Mesendoderm (in vitro differentiated cells): ENCODE results near the gene ABCA5.
"Not testable (repeated sequence)": the region's sequence is repeated elsewhere in the genome, so short reads cannot be mapped to it uniquely, and the experiment has no call there.

Experiments used
- DNase-seq: peaks from one replicate; pipeline ENCODE4 v3.0.0; 2013
- H2AK5ac ChIP-seq: 2 replicates; pipeline ENCODE4 v1.6.1; 2013; ENCODE audit warnings: low read length, inconsistent platforms
- H2BK120ac ChIP-seq: 2 replicates; pipeline ENCODE4 v1.6.1; 2013; ENCODE audit warnings: low read depth, mild to moderate bottlenecking, low read length, moderate library complexity, mixed read lengths
- H2BK15ac ChIP-seq: replicated peaks from 2 replicates; pipeline ENCODE4 v1.6.1; 2013; ENCODE audit warnings: low read depth, mild to moderate bottlenecking, moderate library complexity
- H2BK5ac ChIP-seq: 2 replicates; pipeline ENCODE4 v1.6.1; 2013; ENCODE audit warnings: low read length, inconsistent platforms
- H3K18ac ChIP-seq: 2 replicates; pipeline ENCODE4 v1.6.1; 2013; ENCODE audit warnings: mild to moderate bottlenecking, low read length, mixed read lengths
- H3K23ac ChIP-seq: one replicate; pipeline ENCODE4 v1.6.1; 2013; ENCODE audit warnings: low read length
- H3K27ac ChIP-seq: 2 replicates; pipeline ENCODE4 v1.5.1; 2013; ENCODE audit warnings: low read depth, mild to moderate bottlenecking, inconsistent platforms, low read length, moderate library complexity
- H3K27me3 ChIP-seq: 2 replicates; pipeline ENCODE4 v1.6.1; 2013; ENCODE audit warnings: low read length, control low read depth, mild to moderate bottlenecking, inconsistent platforms; ENCODE audit not compliant: insufficient read depth, poor library complexity
- H3K36me3 ChIP-seq: 2 replicates; pipeline ENCODE4 v1.6.1; 2013; ENCODE audit warnings: low read length, inconsistent platforms; ENCODE audit not compliant: control insufficient read depth, insufficient read depth
- H3K4ac ChIP-seq: one replicate; pipeline ENCODE4 v1.6.1; 2013; ENCODE audit warnings: low read depth, mild to moderate bottlenecking, low read length, moderate library complexity
- H3K4me1 ChIP-seq: 2 replicates; pipeline ENCODE4 v1.6.1; 2013; ENCODE audit warnings: low read depth, low read length, inconsistent platforms; ENCODE audit not compliant: control insufficient read depth
- H3K4me2 ChIP-seq: 2 replicates; pipeline ENCODE4 v1.6.1; 2013; ENCODE audit warnings: low read length
- H3K4me3 ChIP-seq: 2 replicates; pipeline ENCODE4 v1.5.1; 2013; ENCODE audit warnings: mild to moderate bottlenecking, low read length
- H3K56ac ChIP-seq: one replicate; pipeline ENCODE4 v1.6.1; 2013; ENCODE audit warnings: low read length
- H3K79me1 ChIP-seq: 2 replicates; pipeline ENCODE4 v1.6.1; 2013; ENCODE audit warnings: low read length, inconsistent platforms
- H3K79me2 ChIP-seq: 2 replicates; pipeline ENCODE4 v1.6.1; 2013; ENCODE audit warnings: mild to moderate bottlenecking, low read length; ENCODE audit not compliant: control insufficient read depth, insufficient read depth
- H3K9ac ChIP-seq: 2 replicates; pipeline ENCODE4 v1.6.1; 2013; ENCODE audit warnings: low read length, inconsistent platforms
- H4K5ac ChIP-seq: one replicate; pipeline ENCODE4 v1.6.1; 2013; ENCODE audit warnings: low read length
- H4K8ac ChIP-seq: one replicate; pipeline ENCODE4 v1.6.1; 2013; ENCODE audit warnings: low read depth, mild to moderate bottlenecking, control low read depth, low read length, moderate library complexity
- WGBS: extraction: QIAGEN DNeasy Blood & Tissue Kit; methylation state at CpG from one replicate; pipeline ENCODE4 v1.1.7; 2013; ENCODE audit warnings: low lambda C conversion rate, missing lambda C conversion rate; ENCODE audit not compliant: insufficient coverage; ENCODE audit errors: extremely low coverage; 5-methylcytosine and 5-hydroxymethylcytosine counted together

The ABCA5 gene

DNA sequence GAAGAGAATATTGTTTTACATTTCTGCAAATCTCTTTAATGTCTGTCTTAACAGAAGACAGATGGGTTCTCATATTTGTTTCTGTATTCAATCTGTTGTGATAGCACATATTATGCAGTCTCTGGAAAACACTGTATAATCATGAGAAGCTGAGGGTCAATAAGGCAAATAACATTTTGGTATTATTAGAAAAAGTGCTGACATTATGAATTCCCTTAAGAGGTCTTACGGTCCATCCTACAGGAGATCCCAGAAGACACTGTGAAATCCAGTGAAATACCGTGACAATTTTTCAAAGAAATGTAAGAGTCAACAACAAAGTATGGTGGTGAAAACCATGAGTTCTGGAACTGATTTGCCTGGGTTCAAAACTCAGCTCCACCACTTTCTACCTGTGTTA lies 42.3 kb downstream of the ABCA5 start:
- H3K36me3 ChIP-seq: no peaks in the 10 kb centered on the region
- H3K79me1 ChIP-seq: no peaks in the 10 kb centered on the region
- H4K8ac ChIP-seq: no peak overlapping the region
- no peak overlapping the region for H4K5ac ChIP-seq
- no peak overlapping the region for H3K27ac ChIP-seq
- no peak overlapping the region for H3K23ac ChIP-seq
- DNase-seq: no peak
- no CpG with 5 or more reads among the region's 2 CpGs for WGBS
- H3K4me3 ChIP-seq: no peak overlapping the region
- H2BK15ac ChIP-seq: no peak overlapping the region
- H3K18ac ChIP-seq: no peak overlapping the region
- no peaks in the 10 kb centered on the region for H3K27me3 ChIP-seq
- H2BK120ac ChIP-seq: no peak overlapping the region
- no peak overlapping the region for H3K4ac ChIP-seq
- no peak overlapping the region for H3K4me2 ChIP-seq
- no peaks in the 10 kb centered on the region for H3K4me1 ChIP-seq
- no peak overlapping the region for H2BK5ac ChIP-seq
- no peak overlapping the region for H3K56ac ChIP-seq
- no peak overlapping the region for H3K9ac ChIP-seq
- no peaks in the 10 kb centered on the region for H3K79me2 ChIP-seq
- H2AK5ac ChIP-seq: no peak overlapping the region

DNA sequence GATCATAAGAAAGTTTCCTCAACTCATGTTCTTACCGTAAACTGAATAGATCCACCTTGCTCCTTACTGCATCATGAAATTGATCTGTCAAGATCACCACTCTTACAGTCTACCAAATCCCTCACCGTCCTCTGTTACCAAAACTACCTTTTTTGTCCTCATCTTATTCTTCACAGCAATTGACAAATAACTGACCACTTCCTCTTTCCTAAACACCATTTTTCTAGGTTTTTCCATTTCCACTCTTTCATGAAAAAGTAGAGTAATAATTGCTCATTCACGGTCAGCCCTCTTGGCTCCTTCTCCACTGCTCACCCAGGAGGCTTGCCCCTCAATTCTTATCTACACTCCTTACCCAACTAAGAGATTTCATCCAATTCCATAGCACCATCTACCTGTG lies 44.9 kb downstream of the ABCA5 start:
- Histone ChIP-seq H3K23ac (no peak overlapping the region), H3K4me2 (no peak overlapping the region), H3K4me3 (no peak overlapping the region), H3K79me1 (no peaks in the 10 kb centered on the region), H3K36me3 (no peaks in the 10 kb centered on the region), H3K27me3 (no peaks in the 10 kb centered on the region), H2BK120ac (no peak overlapping the region), H3K4ac (no peak overlapping the region), H2BK15ac (no peak overlapping the region), H4K5ac (no peak overlapping the region), H2BK5ac (no peak overlapping the region), H2AK5ac (no peak overlapping the region), H3K18ac (no peak overlapping the region), H3K27ac (no peak overlapping the region), H4K8ac (no peak overlapping the region), H3K4me1 (no peaks in the 10 kb centered on the region), H3K79me2 (no peaks in the 10 kb centered on the region), H3K56ac (no peak overlapping the region), H3K9ac (no peak overlapping the region)
- DNase-seq: no peak
- no CpG with 5 or more reads among the region's 3 CpGs for WGBS

DNA sequence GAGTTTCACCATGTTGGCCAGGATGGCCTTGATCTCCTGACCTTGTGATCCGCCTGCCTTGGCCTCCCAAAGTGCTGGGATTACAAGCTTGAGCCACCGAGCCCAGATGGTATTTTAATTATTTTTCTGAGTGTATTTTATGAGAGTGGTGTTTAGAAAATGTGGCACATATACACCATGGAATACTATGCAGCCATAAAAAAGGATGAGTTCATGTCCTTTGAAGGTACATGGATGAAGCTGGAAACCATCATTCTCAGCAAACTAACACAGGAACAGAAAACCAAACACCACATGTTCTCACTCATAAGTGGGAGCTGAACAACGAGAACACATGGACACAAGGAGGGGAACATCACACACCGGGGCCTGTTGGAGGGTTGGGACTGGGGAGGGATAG lies 50.7 kb downstream of the ABCA5 start:
- not testable (repeated sequence) for H3K79me1 ChIP-seq, H4K5ac ChIP-seq, H2BK15ac ChIP-seq, H3K9ac ChIP-seq, DNase-seq, H3K4me2 ChIP-seq, H2BK5ac ChIP-seq, H4K8ac ChIP-seq, H3K56ac ChIP-seq, H3K4me3 ChIP-seq, H3K4me1 ChIP-seq, H3K27ac ChIP-seq, H3K36me3 ChIP-seq, H2BK120ac ChIP-seq, H3K4ac ChIP-seq, H3K18ac ChIP-seq, H3K79me2 ChIP-seq, H3K27me3 ChIP-seq, H3K23ac ChIP-seq, H2AK5ac ChIP-seq
- WGBS: no CpG with 5 or more reads among the region's 4 CpGs

DNA sequence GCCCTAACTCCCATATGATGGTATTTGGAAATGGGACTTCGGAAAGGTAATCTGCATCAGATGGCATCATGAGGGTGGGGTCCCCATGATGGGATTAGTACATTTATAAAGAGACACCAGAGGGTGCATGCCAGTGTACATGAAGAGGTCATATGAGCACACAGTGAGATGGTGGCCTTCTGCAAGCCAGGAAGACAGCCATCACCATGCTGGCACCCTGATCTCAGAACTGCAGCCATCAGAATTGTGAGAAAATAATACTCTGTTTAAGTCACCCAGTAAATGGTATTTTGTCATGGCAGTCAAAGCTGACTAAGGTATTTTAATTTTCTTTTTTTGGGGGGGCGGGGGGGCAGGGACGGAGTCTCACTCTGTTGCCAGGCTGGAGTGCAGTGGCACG lies 51.2 kb downstream of the ABCA5 start:
- H3K9ac ChIP-seq: no peak overlapping the region
- H3K4me3 ChIP-seq: no peak overlapping the region
- H3K4me2 ChIP-seq: no peak overlapping the region
- no peaks in the 10 kb centered on the region for H3K27me3 ChIP-seq
- H4K8ac ChIP-seq: no peak overlapping the region
- no peak overlapping the region for H2BK120ac ChIP-seq
- no peaks in the 10 kb centered on the region for H3K79me1 ChIP-seq
- H3K79me2 ChIP-seq: no peaks in the 10 kb centered on the region
- H2BK5ac ChIP-seq: no peak overlapping the region
- DNase-seq: no peak
- H3K4ac ChIP-seq: no peak overlapping the region
- no peak overlapping the region for H3K23ac ChIP-seq
- H2BK15ac ChIP-seq: no peak overlapping the region
- H3K18ac ChIP-seq: no peak overlapping the region
- no peak overlapping the region for H2AK5ac ChIP-seq
- H3K36me3 ChIP-seq: no peaks in the 10 kb centered on the region
- no peak overlapping the region for H3K27ac ChIP-seq
- no peaks in the 10 kb centered on the region for H3K4me1 ChIP-seq
- no CpG with 5 or more reads among the region's 4 CpGs for WGBS
- no peak overlapping the region for H3K56ac ChIP-seq
- no peak overlapping the region for H4K5ac ChIP-seq

DNA sequence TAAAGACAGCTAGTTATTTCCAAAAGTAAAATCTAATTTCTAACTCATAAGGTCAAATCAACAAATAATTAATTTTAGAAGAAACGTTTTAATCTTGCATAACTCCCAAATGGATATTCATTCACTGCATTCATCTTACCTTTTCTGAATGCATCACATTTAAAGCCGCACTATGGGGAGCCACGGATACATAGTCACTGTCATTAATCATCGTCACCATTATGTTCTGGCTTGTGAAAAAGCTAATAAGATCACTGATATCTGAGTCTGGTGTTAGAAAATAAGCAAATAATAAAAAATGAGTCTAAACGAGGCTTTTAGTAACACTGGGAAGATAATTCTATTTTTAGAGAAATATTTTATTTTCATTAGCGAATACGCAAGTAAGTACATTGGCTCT lies 55.9 kb downstream of the ABCA5 start:
- Histone ChIP-seq H3K18ac (no peak overlapping the region), H2BK5ac (no peak overlapping the region), H3K36me3 (no peaks in the 10 kb centered on the region), H4K5ac (no peak overlapping the region), H3K27ac (no peak overlapping the region), H3K4ac (no peak overlapping the region), H2BK15ac (no peak overlapping the region), H2BK120ac (no peak overlapping the region), H3K4me2 (no peak overlapping the region), H3K9ac (no peak overlapping the region), H3K4me3 (no peak overlapping the region), H2AK5ac (no peak overlapping the region), H3K79me2 (no peaks in the 10 kb centered on the region), H3K79me1 (no peaks in the 10 kb centered on the region), H4K8ac (no peak overlapping the region), H3K27me3 (no peaks in the 10 kb centered on the region), H3K4me1 (no peaks in the 10 kb centered on the region), H3K56ac (no peak overlapping the region), H3K23ac (no peak overlapping the region)
- no CpG with 5 or more reads among the region's 7 CpGs for WGBS
- no peak for DNase-seq

DNA sequence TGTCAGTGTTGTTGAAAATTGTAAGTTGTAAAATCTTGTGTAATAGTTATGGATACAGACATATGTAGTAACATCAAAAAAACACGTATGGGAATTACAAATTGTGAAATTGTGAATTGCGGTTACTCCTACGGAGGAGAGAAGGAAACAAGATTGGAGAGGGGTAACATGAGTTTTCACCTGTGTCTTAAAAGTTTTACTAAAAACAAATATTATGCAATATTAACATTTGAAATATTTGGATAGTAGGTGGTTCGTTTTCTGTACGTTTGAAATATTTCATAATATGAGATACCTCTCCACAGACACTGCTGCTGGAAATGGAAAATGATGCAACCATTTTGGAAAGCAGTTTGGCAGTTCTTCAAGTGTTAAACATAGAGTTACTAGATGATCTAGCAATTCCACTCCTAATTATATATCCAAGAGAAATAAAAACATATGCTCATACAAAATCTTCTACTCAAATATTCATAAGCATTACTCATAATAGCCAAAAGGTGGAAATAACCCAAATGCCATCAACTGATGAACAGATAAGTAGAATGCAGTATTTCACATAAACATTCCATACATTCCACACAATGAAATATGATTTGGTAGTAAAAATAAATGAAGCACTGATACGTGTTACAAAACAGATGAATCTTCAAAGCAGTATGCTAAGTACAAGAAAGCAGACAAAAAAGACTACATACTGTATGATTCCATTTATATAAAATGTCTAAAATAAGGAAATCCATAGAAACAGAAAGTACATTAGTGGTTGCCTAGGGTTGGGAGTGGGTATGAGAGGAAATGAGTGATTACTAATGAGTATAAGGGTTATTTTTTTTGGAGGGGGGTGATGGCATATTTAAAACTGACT lies 57.6 kb downstream of the ABCA5 start:
- H3K4ac ChIP-seq: no peak overlapping the region
- no peaks in the 10 kb centered on the region for H3K79me2 ChIP-seq
- no peaks in the 10 kb centered on the region for H3K79me1 ChIP-seq
- H2BK5ac ChIP-seq: no peak overlapping the region
- no peak overlapping the region for H3K27ac ChIP-seq
- WGBS: no CpG with 5 or more reads among the region's 6 CpGs
- no peaks in the 10 kb centered on the region for H3K27me3 ChIP-seq
- no peak overlapping the region for H3K4me2 ChIP-seq
- no peak overlapping the region for H4K5ac ChIP-seq
- H4K8ac ChIP-seq: no peak overlapping the region
- no peak overlapping the region for H3K4me3 ChIP-seq
- H2AK5ac ChIP-seq: no peak overlapping the region
- no peak for DNase-seq
- no peaks in the 10 kb centered on the region for H3K36me3 ChIP-seq
- no peaks in the 10 kb centered on the region for H3K4me1 ChIP-seq
- H3K18ac ChIP-seq: no peak overlapping the region
- no peak overlapping the region for H3K9ac ChIP-seq
- H3K23ac ChIP-seq: no peak overlapping the region
- H3K56ac ChIP-seq: no peak overlapping the region
- H2BK15ac ChIP-seq: no peak overlapping the region
- H2BK120ac ChIP-seq: no peak overlapping the region
